Measurements from ENCODE around the gene MKKS.

Gene MKKS

GRCh38 chr20:10433623-10434466 lies at the start of gene MKKS:
Gene MKKS (minus strand): TSS chr20:10434222. CDS start chr20:10413514, 20,708 bp downstream.
- H3K27me3 Mint-ChIP-seq = no peaks in the 10 kb centered on the region
- peak within 1 kb of the TSS; percentile 87 for H3K4me3 Mint-ChIP-seq
- H3K36me3 Mint-ChIP-seq = no peaks in the 10 kb centered on the region
- H3K4me1 Mint-ChIP-seq = peaks cover 46% of the 10 kb centered on the region
- H3K27ac Mint-ChIP-seq = peak within 1 kb of the TSS; percentile 97
- ATAC-seq = peak; percentile 83
- H3K9me3 Mint-ChIP-seq = no peaks in the 10 kb centered on the region

GRCh38 chr20:10483691-10484090 lies 49.7 kb upstream of the MKKS start:
- ATAC-seq = no peak
- H3K27ac Mint-ChIP-seq = no peak overlapping the region
- no peaks in the 10 kb centered on the region for H3K27me3 Mint-ChIP-seq
- no peak overlapping the region for H3K4me3 Mint-ChIP-seq
- H3K9me3 Mint-ChIP-seq = no peaks in the 10 kb centered on the region
- peaks cover 16% of the 10 kb centered on the region for H3K36me3 Mint-ChIP-seq
- peaks cover 15% of the 10 kb centered on the region for H3K4me1 Mint-ChIP-seq

- H3K27ac Mint-ChIP-seq = no peak overlapping the region
- no peaks in the 10 kb centered on the region for H3K27me3 Mint-ChIP-seq
- H3K9me3 Mint-ChIP-seq = no peaks in the 10 kb centered on the region
- no peak overlapping the region for H3K4me3 Mint-ChIP-seq
- peaks cover 16% of the 10 kb centered on the region for H3K36me3 Mint-ChIP-seq
- peaks cover 18% of the 10 kb centered on the region for H3K4me1 Mint-ChIP-seq
- ATAC-seq = no peak
Measured at GRCh38 chr20:10481676-10482075, 47.7 kb upstream of the MKKS start.

GRCh38 chr20:10478930-10479329 lies 44.9 kb upstream of the MKKS start:
- H3K36me3 Mint-ChIP-seq = no peaks in the 10 kb centered on the region
- no peak for ATAC-seq
- no peak overlapping the region for H3K27ac Mint-ChIP-seq
- no peaks in the 10 kb centered on the region for H3K9me3 Mint-ChIP-seq
- H3K27me3 Mint-ChIP-seq = no peaks in the 10 kb centered on the region
- peaks cover 33% of the 10 kb centered on the region for H3K4me1 Mint-ChIP-seq
- no peak overlapping the region for H3K4me3 Mint-ChIP-seq

GRCh38 chr20:10478205-10478604 lies 44.2 kb upstream of the MKKS start:
- no peak for ATAC-seq
- Mint-ChIP-seq H3K27ac (no peak overlapping the region), H3K4me1 (peaks cover 33% of the 10 kb centered on the region)

GRCh38 chr20:10476319-10476724 lies 42.3 kb upstream of the MKKS start:
- peak; percentile 86 for ATAC-seq
- H3K27ac Mint-ChIP-seq = peak overlapping the region; percentile 60

More at GRCh38 chr20:10478205-10478604, 44.2 kb upstream of the MKKS start:
- Mint-ChIP-seq H3K9me3 (no peaks in the 10 kb centered on the region), H3K36me3 (no peaks in the 10 kb centered on the region), H3K4me3 (no peak overlapping the region), H3K27me3 (no peaks in the 10 kb centered on the region)

GRCh38 chr20:10475225-10475624 lies 41.2 kb upstream of the MKKS start:
- Mint-ChIP-seq H3K27ac (peak overlapping the region; percentile 60), H3K27me3 (no peaks in the 10 kb centered on the region), H3K9me3 (no peaks in the 10 kb centered on the region), H3K4me1 (peaks cover 33% of the 10 kb centered on the region), H3K4me3 (no peak overlapping the region), H3K36me3 (peaks cover 7% of the 10 kb centered on the region)
- ATAC-seq = peak; percentile 39

More at GRCh38 chr20:10476319-10476724, 42.3 kb upstream of the MKKS start:
- Mint-ChIP-seq H3K4me1 (peaks cover 33% of the 10 kb centered on the region), H3K36me3 (peaks cover 6% of the 10 kb centered on the region), H3K4me3 (peak overlapping the region; percentile 31), H3K27me3 (no peaks in the 10 kb centered on the region), H3K9me3 (no peaks in the 10 kb centered on the region)

- peak overlapping the region; percentile 60 for H3K27ac Mint-ChIP-seq
- no peaks in the 10 kb centered on the region for H3K9me3 Mint-ChIP-seq
- H3K4me3 Mint-ChIP-seq = no peak overlapping the region
- H3K4me1 Mint-ChIP-seq = peaks cover 33% of the 10 kb centered on the region
- ATAC-seq = no peak
- no peaks in the 10 kb centered on the region for H3K27me3 Mint-ChIP-seq
- peaks cover 12% of the 10 kb centered on the region for H3K36me3 Mint-ChIP-seq
Measured at GRCh38 chr20:10474606-10475184, 40.7 kb upstream of the MKKS start.

- H3K4me1 Mint-ChIP-seq = peaks cover 37% of the 10 kb centered on the region
- H3K27ac Mint-ChIP-seq = no peak overlapping the region
- no peak for ATAC-seq
- peaks cover 22% of the 10 kb centered on the region for H3K36me3 Mint-ChIP-seq
- H3K9me3 Mint-ChIP-seq = no peaks in the 10 kb centered on the region
- H3K4me3 Mint-ChIP-seq = no peak overlapping the region
- no peaks in the 10 kb centered on the region for H3K27me3 Mint-ChIP-seq
Measured at GRCh38 chr20:10472871-10473270, 38.8 kb upstream of the MKKS start.

GRCh38 chr20:10470276-10470675 lies 36.3 kb upstream of the MKKS start:
- H3K9me3 Mint-ChIP-seq = no peaks in the 10 kb centered on the region
- no peak overlapping the region for H3K27ac Mint-ChIP-seq
- peaks cover 17% of the 10 kb centered on the region for H3K4me1 Mint-ChIP-seq
- no peaks in the 10 kb centered on the region for H3K27me3 Mint-ChIP-seq
- ATAC-seq = no peak
- no peak overlapping the region for H3K4me3 Mint-ChIP-seq
- peaks cover 27% of the 10 kb centered on the region for H3K36me3 Mint-ChIP-seq

- H3K4me1 Mint-ChIP-seq = peaks cover 11% of the 10 kb centered on the region
- no peak for ATAC-seq
- H3K27ac Mint-ChIP-seq = no peak overlapping the region
- H3K9me3 Mint-ChIP-seq = no peaks in the 10 kb centered on the region
- no peaks in the 10 kb centered on the region for H3K27me3 Mint-ChIP-seq
- no peak overlapping the region for H3K4me3 Mint-ChIP-seq
- H3K36me3 Mint-ChIP-seq = peaks cover 27% of the 10 kb centered on the region
Measured at GRCh38 chr20:10469599-10469998, 35.6 kb upstream of the MKKS start.

- peaks cover 7% of the 10 kb centered on the region for H3K4me1 Mint-ChIP-seq
Measured at GRCh38 chr20:10469056-10469455, 35.0 kb upstream of the MKKS start.

GRCh38 chr20:10468340-10468845 lies 34.4 kb upstream of the MKKS start:
- Mint-ChIP-seq H3K9me3 (no peaks in the 10 kb centered on the region), H3K4me3 (no peak overlapping the region), H3K36me3 (peaks cover 35% of the 10 kb centered on the region), H3K27ac (no peak overlapping the region), H3K27me3 (no peaks in the 10 kb centered on the region), H3K4me1 (peaks cover 7% of the 10 kb centered on the region)
- ATAC-seq = no peak

More at GRCh38 chr20:10469056-10469455, 35.0 kb upstream of the MKKS start:
- no peak overlapping the region for H3K4me3 Mint-ChIP-seq
- H3K27ac Mint-ChIP-seq = no peak overlapping the region
- no peaks in the 10 kb centered on the region for H3K9me3 Mint-ChIP-seq
- H3K36me3 Mint-ChIP-seq = peaks cover 28% of the 10 kb centered on the region
- ATAC-seq = no peak
- H3K27me3 Mint-ChIP-seq = no peaks in the 10 kb centered on the region

GRCh38 chr20:10467681-10468339 lies 33.8 kb upstream of the MKKS start:
- ATAC-seq = no peak
- Mint-ChIP-seq H3K4me1 (peaks cover 7% of the 10 kb centered on the region), H3K4me3 (no peak overlapping the region), H3K36me3 (peaks cover 41% of the 10 kb centered on the region), H3K9me3 (no peaks in the 10 kb centered on the region), H3K27me3 (no peaks in the 10 kb centered on the region), H3K27ac (no peak overlapping the region)

- H3K27me3 Mint-ChIP-seq = no peaks in the 10 kb centered on the region
- no peak overlapping the region for H3K4me3 Mint-ChIP-seq
- H3K9me3 Mint-ChIP-seq = no peaks in the 10 kb centered on the region
- peaks cover 7% of the 10 kb centered on the region for H3K4me1 Mint-ChIP-seq
- peaks cover 50% of the 10 kb centered on the region for H3K36me3 Mint-ChIP-seq
- no peak overlapping the region for H3K27ac Mint-ChIP-seq
- ATAC-seq = no peak
Measured at GRCh38 chr20:10466855-10467254, 32.8 kb upstream of the MKKS start.
